GM12878 (cell line): Measurements from ENCODE around the gene NDUFC2. TPM values are rescaled to one million over a fixed set of nuclear protein-coding genes. Genes with fewer than 3 reads are reported as not detected.
A peak's percentile ranks its signal among the peaks of the same experiment; 100 is the strongest.

Experiments used
- BHLHE40 ChIP-seq, 2 experiments: fragments of 450-650 bp in 1 of 2; IDR thresholded peaks; 2 replicates each; pipeline ENCODE4 v1.6.1; 2011 to 2017; ENCODE audit warnings: low read depth in 2 of 2, borderline replicate concordance in 1 of 2, improper control_type of control experiment in 1 of 2, low read length in 1 of 2, mild to moderate bottlenecking in 1 of 2
- CBX5 ChIP-seq: sonication (generic); IDR thresholded peaks from 2 replicates; pipeline ENCODE4 v1.6.1; 2016; ENCODE audit warnings: low read depth, moderate library complexity, mild to moderate bottlenecking, inconsistent platforms
- EGR1 ChIP-seq, 2 experiments: IDR thresholded peaks; 1 replicate in 1 of 2; 2 replicates in 1 of 2; pipeline ENCODE4 v1.6.1; 2011 to 2012; ENCODE audit warnings: low read depth in 2 of 2, low read length in 2 of 2, borderline replicate concordance in 1 of 2, mild to moderate bottlenecking in 1 of 2, moderate library complexity in 1 of 2
- HDAC6 ChIP-seq: fragments of 200-600 bp; sonication (generic); IDR thresholded peaks from one replicate; pipeline ENCODE4 v1.8.0; 2017; ENCODE audit warnings: antibody characterized with exemption; ENCODE audit not compliant: unreplicated experiment
- LARP7 ChIP-seq: fragments of 450-650 bp; IDR thresholded peaks from 2 replicates; pipeline ENCODE4 v1.6.1; 2017; ENCODE audit warnings: mild to moderate bottlenecking
- NR2C2 ChIP-seq: IDR thresholded peaks from 2 replicates; pipeline ENCODE4 v1.6.1; 2011; ENCODE audit warnings: borderline replicate concordance, low read depth; ENCODE audit not compliant: control insufficient read depth, insufficient read length
- PKNOX1 ChIP-seq: fragments of 450-650 bp; IDR thresholded peaks from 2 replicates; pipeline ENCODE4 v1.6.1; 2016; ENCODE audit warnings: mild to moderate bottlenecking
- RAD21 ChIP-seq: IDR thresholded peaks from 2 replicates; pipeline ENCODE4 v1.6.1; 2011; ENCODE audit warnings: mild to moderate bottlenecking, low read depth, low read length, moderate library complexity; ENCODE audit not compliant: insufficient read depth
- RB1 ChIP-seq: fragments of 450-650 bp; formaldehyde crosslinking; IDR thresholded peaks from 2 replicates; pipeline ENCODE4 v1.6.1; 2017; ENCODE audit warnings: mild to moderate bottlenecking, borderline replicate concordance
- REST ChIP-seq: IDR thresholded peaks from 2 replicates; pipeline ENCODE4 v1.6.1; 2012; ENCODE audit warnings: mild to moderate bottlenecking, low read depth, low read length
- SMARCA5 ChIP-seq: fragments of 450-650 bp; IDR thresholded peaks from 2 replicates; pipeline ENCODE4 v1.6.1; 2017; ENCODE audit warnings: mild to moderate bottlenecking
- SMC3 ChIP-seq: IDR thresholded peaks from 2 replicates; pipeline ENCODE4 v1.6.1; 2011; ENCODE audit warnings: low read length, improper control_type of control experiment, borderline replicate concordance
- SREBF1 ChIP-seq: IDR thresholded peaks from 2 replicates; pipeline ENCODE4 v1.6.1; 2012; ENCODE audit warnings: mild to moderate bottlenecking, low read length
- YBX1 ChIP-seq: fragments of 450-650 bp; IDR thresholded peaks from 2 replicates; pipeline ENCODE4 v1.6.1; 2016; ENCODE audit warnings: antibody characterized with exemption
- YY1 ChIP-seq: IDR thresholded peaks from 2 replicates; pipeline ENCODE4 v1.6.1; 2011; ENCODE audit warnings: low read depth, mild to moderate bottlenecking, low read length
- polyA plus RNA-seq, 11 experiments: library from polyadenylated mRNA; depleted of rRNA in 4 of 11; unstranded in 6 of 11; stranded (reverse) in 5 of 11; fragments of >200 nt; fragmentation: Nextera tagmentation in 4 of 11; fragmentation: Illumina TruSeq in 1 of 11; extraction: Ambion mirVana in 4 of 11; extraction: Trizol in 1 of 11; gene quantifications; 1 replicate in 1 of 11; 2 replicates in 10 of 11; pipeline versions ENCODE4 v1.2.1 to v1.2.3, GENCODE V29; 2011 to 2016; ENCODE audit warnings: inconsistent platforms in 2 of 11, missing spikeins in 2 of 11, low read depth in 1 of 11
- total RNA-seq, 4 experiments: library from RNA; depleted of rRNA in 3 of 4; stranded (reverse); fragments of >200 nt in 3 of 4; fragmentation: Illumina TruSeq in 1 of 4; extraction: Trizol in 1 of 4; gene quantifications; 2 replicates each; pipeline versions ENCODE4 v1.2.1 to v1.2.3, GENCODE V29; 2013 to 2021
- TF ChIP-seq, protein P1 (sequence below): IDR thresholded peaks from 2 replicates; pipeline ENCODE4 v1.6.1; 2012; ENCODE audit warnings: low read length, inconsistent platforms

The NDUFC2 gene
- total and polyA plus RNA-seq, 10 of the 15 experiments (the other 5 are each of a cell fraction or from before 2014, with no cell fraction given): 103 to 529 (median 192) TPM

DNA sequence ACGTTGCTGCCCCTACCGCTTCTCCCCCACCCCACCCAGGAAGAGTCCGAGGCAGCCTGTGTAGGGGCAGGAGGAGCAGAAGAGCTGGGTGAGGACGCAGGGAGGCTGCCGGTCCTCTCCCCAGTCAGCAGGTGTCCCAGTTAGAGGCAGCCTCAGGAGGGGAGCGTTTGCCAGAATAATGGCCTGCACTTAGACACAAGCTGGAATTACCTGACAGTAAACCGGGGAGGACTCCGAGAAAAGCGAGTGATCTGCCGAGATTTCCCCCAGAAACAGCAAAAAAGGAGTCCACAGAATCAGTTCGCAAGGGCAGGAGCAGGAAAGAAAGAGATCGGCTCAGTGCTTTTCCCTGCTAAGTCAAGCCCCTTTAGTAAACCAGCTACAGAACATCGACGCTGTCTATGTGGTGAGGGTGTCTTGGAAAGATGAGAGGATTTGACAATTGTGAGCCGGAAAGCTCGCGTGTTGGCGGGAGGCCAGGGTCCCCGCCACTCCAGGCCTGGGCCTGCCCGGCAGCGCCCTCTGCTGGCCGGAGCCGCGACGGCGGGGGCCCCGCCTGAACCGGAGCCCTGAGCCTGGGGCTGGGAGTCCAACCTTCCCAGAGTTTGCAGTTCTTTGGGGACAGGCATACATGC lies 33.7 kb downstream of the NDUFC2 start (continued):
- peak; percentile 34 to 35; a peak in 1 of 4 replicates for TF ChIP-seq BHLHE40 (IDR thresholded peaks at IDR 0.05; ENCODE audit: borderline replicate concordance in 1 of 2, low read depth in 2 of 2, low read length in 1 of 2)
- peak; percentile 79 for TF ChIP-seq YY1
- TF ChIP-seq NR2C2: no peak
- 0 out of 2 replicates have a peak, but pooled peaks have one; percentile 35 for TF ChIP-seq LARP7
- TF ChIP-seq, protein P1, sequence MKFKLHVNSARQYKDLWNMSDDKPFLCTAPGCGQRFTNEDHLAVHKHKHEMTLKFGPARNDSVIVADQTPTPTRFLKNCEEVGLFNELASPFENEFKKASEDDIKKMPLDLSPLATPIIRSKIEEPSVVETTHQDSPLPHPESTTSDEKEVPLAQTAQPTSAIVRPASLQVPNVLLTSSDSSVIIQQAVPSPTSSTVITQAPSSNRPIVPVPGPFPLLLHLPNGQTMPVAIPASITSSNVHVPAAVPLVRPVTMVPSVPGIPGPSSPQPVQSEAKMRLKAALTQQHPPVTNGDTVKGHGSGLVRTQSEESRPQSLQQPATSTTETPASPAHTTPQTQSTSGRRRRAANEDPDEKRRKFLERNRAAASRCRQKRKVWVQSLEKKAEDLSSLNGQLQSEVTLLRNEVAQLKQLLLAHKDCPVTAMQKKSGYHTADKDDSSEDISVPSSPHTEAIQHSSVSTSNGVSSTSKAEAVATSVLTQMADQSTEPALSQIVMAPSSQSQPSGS: no peak
- peak; percentile 83 for TF ChIP-seq RAD21
- no peak for TF ChIP-seq CBX5
- TF ChIP-seq SREBF1: no peak
- peak; percentile 87 for TF ChIP-seq SMARCA5
- TF ChIP-seq RB1: peak; percentile 57; the same call in 1 of the 2 replicates
- no peak for TF ChIP-seq YBX1
- no peak for TF ChIP-seq REST
- TF ChIP-seq EGR1 (IDR thresholded peaks at IDR 0.05; ENCODE audit: borderline replicate concordance in 1 of 2, low read depth in 2 of 2, low read length in 2 of 2): peak in 1 of 2 experiments; percentile 37; a peak in 1 of 3 replicates
- TF ChIP-seq HDAC6: no peak
- peak; percentile 85 for TF ChIP-seq SMC3
- TF ChIP-seq PKNOX1: peak; percentile 41; the same call in 1 of the 2 replicates
